ENCODE measurements around the gene CHSY3. TPM values are rescaled to one million over a fixed set of nuclear protein-coding genes. Genes with fewer than 3 reads are reported as not detected.

CHSY3 gene
- polyA plus RNA-seq, 1 experiment: 0.67 TPM

- POLR2A ChIA-PET: no interaction called here
- no peaks in the 10 kb centered on the region for H3K9me3 ChIP-seq (ENCODE audit: control insufficient read depth, insufficient read depth, low read length)
- H3K27me3 ChIP-seq (ENCODE audit: control insufficient read depth, insufficient read depth, low read length): no peaks in the 10 kb centered on the region
- DNase-seq (ENCODE audit: low read depth, low spot score): no peak
- CTCF ChIA-PET: no interaction called here
- no peak overlapping the region for H3K27ac ChIP-seq (ENCODE audit: low read depth, low read length)
- no peak for TF ChIP-seq CTCF (IDR thresholded peaks at IDR 0.05; ENCODE audit: low read depth, low read length)
- no peak overlapping the region for H3K4me3 ChIP-seq (ENCODE audit: low read depth, low read length)
Measured at GRCh38 chr5:130035388-130035787, 131.1 kb downstream of the CHSY3 start.

GRCh38 chr5:130037905-130038304 is 133.6 kb downstream of the CHSY3 start:
- POLR2A ChIA-PET: no interaction called here
- no peaks in the 10 kb centered on the region for H3K27me3 ChIP-seq (ENCODE audit: control insufficient read depth, insufficient read depth, low read length)
- no peak overlapping the region for H3K4me3 ChIP-seq (ENCODE audit: low read depth, low read length)
- no peak for DNase-seq (ENCODE audit: low read depth, low spot score)
- no peaks in the 10 kb centered on the region for H3K9me3 ChIP-seq (ENCODE audit: control insufficient read depth, insufficient read depth, low read length)
- CTCF ChIA-PET: no interaction called here
- no peak for TF ChIP-seq CTCF (IDR thresholded peaks at IDR 0.05; ENCODE audit: low read depth, low read length)
- H3K27ac ChIP-seq (ENCODE audit: low read depth, low read length): no peak overlapping the region

- ChIA-PET CTCF (no interaction called here), POLR2A (no interaction called here)
Measured at GRCh38 chr5:130043834-130044233, 139.6 kb downstream of the CHSY3 start.

GRCh38 chr5:130045334-130045733 is 141.1 kb downstream of the CHSY3 start:
- Histone ChIP-seq H3K27me3 (ENCODE audit: control insufficient read depth, insufficient read depth, low read length) (no peaks in the 10 kb centered on the region), H3K4me3 (ENCODE audit: low read depth, low read length) (no peak overlapping the region), H3K27ac (ENCODE audit: low read depth, low read length) (no peak overlapping the region), H3K9me3 (ENCODE audit: control insufficient read depth, insufficient read depth, low read length) (no peaks in the 10 kb centered on the region)
- ChIA-PET CTCF (no interaction called here), POLR2A (no interaction called here)
- DNase-seq (ENCODE audit: low read depth, low spot score): no peak
- no peak for TF ChIP-seq CTCF (IDR thresholded peaks at IDR 0.05; ENCODE audit: low read depth, low read length)

More at GRCh38 chr5:130043834-130044233, 139.6 kb downstream of the CHSY3 start:
- Histone ChIP-seq H3K27ac (ENCODE audit: low read depth, low read length) (no peak overlapping the region), H3K4me3 (ENCODE audit: low read depth, low read length) (no peak overlapping the region), H3K27me3 (ENCODE audit: control insufficient read depth, insufficient read depth, low read length) (no peaks in the 10 kb centered on the region), H3K9me3 (ENCODE audit: control insufficient read depth, insufficient read depth, low read length) (no peaks in the 10 kb centered on the region)
- no peak for TF ChIP-seq CTCF (IDR thresholded peaks at IDR 0.05; ENCODE audit: low read depth, low read length)
- no peak for DNase-seq (ENCODE audit: low read depth, low spot score)

GRCh38 chr5:130050585-130050984 is 146.3 kb downstream of the CHSY3 start:
- POLR2A ChIA-PET: no interaction called here
- CTCF ChIA-PET: interaction anchor here (0.6 kb wide), 1 partner anchor 60 kb away, joined by 4 read pairs; no protein-coding TSS in a partner anchor
- no peaks in the 10 kb centered on the region for H3K9me3 ChIP-seq (ENCODE audit: control insufficient read depth, insufficient read depth, low read length)
- no peak overlapping the region for H3K27ac ChIP-seq (ENCODE audit: low read depth, low read length)
- H3K4me3 ChIP-seq (ENCODE audit: low read depth, low read length): no peak overlapping the region
- no peak for DNase-seq (ENCODE audit: low read depth, low spot score)
- no peak for TF ChIP-seq CTCF (IDR thresholded peaks at IDR 0.05; ENCODE audit: low read depth, low read length)
- no peaks in the 10 kb centered on the region for H3K27me3 ChIP-seq (ENCODE audit: control insufficient read depth, insufficient read depth, low read length)
